ENCODE measurements around the gene TMPRSS12. TPM values are rescaled to one million over a fixed set of nuclear protein-coding genes. Genes with fewer than 3 reads are reported as not detected.
"Not testable (repeated sequence)": the region's sequence is repeated elsewhere in the genome, so short reads cannot be mapped to it uniquely, and the experiment has no call there.

The TMPRSS12 gene
- total and polyA plus RNA-seq, 2 donors (not counting 1 experiment from before 2014, with no cell fraction given), result not detected

GRCh38 chr12:50845021-50845647 lies 2.4 kb downstream of the TMPRSS12 start:
- no peak overlapping the region for H3K4me3 ChIP-seq (replicated peaks in 1 of 4; ENCODE audit: control extremely low read depth in 1 of 4, insufficient read depth in 1 of 4, low read depth in 3 of 4, low read length in 4 of 4)
- H3K79me2 ChIP-seq (ENCODE audit: control insufficient read depth, insufficient read depth, low read length), result no peaks in the 10 kb centered on the region
- no peak for TF ChIP-seq CTCF (conservative IDR thresholded peaks at IDR 0.05 in 1 of 2, IDR thresholded peaks at IDR 0.05 in 1 of 2; ENCODE audit: low read depth in 1 of 2, low read length in 2 of 2)
- TF ChIP-seq EZH2 (IDR thresholded peaks at IDR 0.05; ENCODE audit: low read length, missing control alignments), result no peak
- H3K36me3 ChIP-seq (ENCODE audit: control insufficient read depth, insufficient read depth, low read length), result no peaks in the 10 kb centered on the region
- no peak for DNase-seq (ENCODE audit: low read depth in 2 of 2)
- H2AFZ ChIP-seq (ENCODE audit: low read length), result no peak overlapping the region
- no peak overlapping the region for H3K4me2 ChIP-seq (ENCODE audit: extremely low read depth, insufficient read depth, low read length)
- no peaks in the 10 kb centered on the region for H4K20me1 ChIP-seq (ENCODE audit: control insufficient read depth, extremely low read depth, insufficient read depth, low read length)
- no peak overlapping the region for H3K9ac ChIP-seq (ENCODE audit: insufficient read depth, low read length)
- H3K4me1 ChIP-seq (ENCODE audit: control insufficient read depth, extremely low read depth, insufficient read depth, low read length), result no peaks in the 10 kb centered on the region
- H3K27me3 ChIP-seq (ENCODE audit: control insufficient read depth, insufficient read depth, low read length), result no peaks in the 10 kb centered on the region
- H3K27ac ChIP-seq (ENCODE audit: insufficient read depth, low read length), result no peak overlapping the region
- H3K9me3 ChIP-seq (ENCODE audit: control insufficient read depth, insufficient read depth, low read depth, low read length), result no peaks in the 10 kb centered on the region

- no peak for TF ChIP-seq CTCF (conservative IDR thresholded peaks at IDR 0.05 in 1 of 2, IDR thresholded peaks at IDR 0.05 in 1 of 2; ENCODE audit: low read depth in 1 of 2, low read length in 2 of 2)
- peaks cover 4% of the 10 kb centered on the region for H3K27me3 ChIP-seq (ENCODE audit: control insufficient read depth, insufficient read depth, low read length)
- H3K9me3 ChIP-seq (ENCODE audit: control insufficient read depth, insufficient read depth, low read depth, low read length), result no peaks in the 10 kb centered on the region
- H3K9ac ChIP-seq (ENCODE audit: insufficient read depth, low read length), result no peak overlapping the region
- H3K4me3 ChIP-seq (replicated peaks in 1 of 4; ENCODE audit: control extremely low read depth in 1 of 4, insufficient read depth in 1 of 4, low read depth in 3 of 4, low read length in 4 of 4), result no peak overlapping the region
- H2AFZ ChIP-seq (ENCODE audit: low read length), result no peak overlapping the region
- no peak for DNase-seq (ENCODE audit: low read depth in 2 of 2)
- no peak overlapping the region for H3K27ac ChIP-seq (ENCODE audit: insufficient read depth, low read length)
- H4K20me1 ChIP-seq (ENCODE audit: control insufficient read depth, extremely low read depth, insufficient read depth, low read length), result no peaks in the 10 kb centered on the region
- H3K36me3 ChIP-seq (ENCODE audit: control insufficient read depth, insufficient read depth, low read length), result no peaks in the 10 kb centered on the region
- H3K79me2 ChIP-seq (ENCODE audit: control insufficient read depth, insufficient read depth, low read length), result no peaks in the 10 kb centered on the region
- no peak overlapping the region for H3K4me2 ChIP-seq (ENCODE audit: extremely low read depth, insufficient read depth, low read length)
- H3K4me1 ChIP-seq (ENCODE audit: control insufficient read depth, extremely low read depth, insufficient read depth, low read length), result no peaks in the 10 kb centered on the region
Measured at GRCh38 chr12:50848963-50849362, 6.2 kb downstream of the TMPRSS12 start.

GRCh38 chr12:50855218-50855617 lies 12.5 kb downstream of the TMPRSS12 start:
- not testable (repeated sequence) for H2AFZ ChIP-seq (ENCODE audit: low read length); H3K4me3 ChIP-seq (replicated peaks in 1 of 4; ENCODE audit: control extremely low read depth in 1 of 4, insufficient read depth in 1 of 4, low read depth in 3 of 4, low read length in 4 of 4); H3K36me3 ChIP-seq (ENCODE audit: control insufficient read depth, insufficient read depth, low read length); H3K9me3 ChIP-seq (ENCODE audit: control insufficient read depth, insufficient read depth, low read depth, low read length); H3K4me2 ChIP-seq (ENCODE audit: extremely low read depth, insufficient read depth, low read length); H3K79me2 ChIP-seq (ENCODE audit: control insufficient read depth, insufficient read depth, low read length); DNase-seq (ENCODE audit: low read depth in 2 of 2); H3K4me1 ChIP-seq (ENCODE audit: control insufficient read depth, extremely low read depth, insufficient read depth, low read length); H3K9ac ChIP-seq (ENCODE audit: insufficient read depth, low read length); H4K20me1 ChIP-seq (ENCODE audit: control insufficient read depth, extremely low read depth, insufficient read depth, low read length); H3K27ac ChIP-seq (ENCODE audit: insufficient read depth, low read length); H3K27me3 ChIP-seq (ENCODE audit: control insufficient read depth, insufficient read depth, low read length)

- not testable (repeated sequence) for H3K4me1 ChIP-seq (ENCODE audit: control insufficient read depth, extremely low read depth, insufficient read depth, low read length); H3K4me3 ChIP-seq (replicated peaks in 1 of 4; ENCODE audit: control extremely low read depth in 1 of 4, insufficient read depth in 1 of 4, low read depth in 3 of 4, low read length in 4 of 4); H3K9ac ChIP-seq (ENCODE audit: insufficient read depth, low read length); H3K36me3 ChIP-seq (ENCODE audit: control insufficient read depth, insufficient read depth, low read length); H3K27me3 ChIP-seq (ENCODE audit: control insufficient read depth, insufficient read depth, low read length); H3K9me3 ChIP-seq (ENCODE audit: control insufficient read depth, insufficient read depth, low read depth, low read length); DNase-seq (ENCODE audit: low read depth in 2 of 2); H3K79me2 ChIP-seq (ENCODE audit: control insufficient read depth, insufficient read depth, low read length); H3K4me2 ChIP-seq (ENCODE audit: extremely low read depth, insufficient read depth, low read length); H2AFZ ChIP-seq (ENCODE audit: low read length); H4K20me1 ChIP-seq (ENCODE audit: control insufficient read depth, extremely low read depth, insufficient read depth, low read length); H3K27ac ChIP-seq (ENCODE audit: insufficient read depth, low read length)
Measured at GRCh38 chr12:50855679-50856078, 13.0 kb downstream of the TMPRSS12 start.
